ENCODE data around the gene MFSD2B.

- TF ChIP-seq CTCF (conservative IDR thresholded peaks at IDR 0.05 in 1 of 2, IDR thresholded peaks at IDR 0.05 in 1 of 2; ENCODE audit: low read depth in 1 of 2, low read length in 2 of 2) (no peak), EZH2 (IDR thresholded peaks at IDR 0.05; ENCODE audit: low read length, missing control alignments) (no peak)
Measured at GRCh38 chr2:23994567-23994966, 15.3 kb upstream of the MFSD2B start.

All from fibroblast of lung (primary cell).